GM04503 (cell line): ENCODE results near the gene RILPL1.
A peak's percentile ranks its signal among the peaks of the same experiment; 100 is the strongest.
"Not testable (repeated sequence)": the region's sequence is repeated elsewhere in the genome, so short reads cannot be mapped to it uniquely, and the experiment has no call there.

ENCODE experiments used
- DNase-seq: peaks from one replicate; pipeline ENCODE4 v3.0.0-alpha.2; 2012; ENCODE audit warnings: low read depth

The RILPL1 gene

GRCh38 chr12:123530668-123531067 lies 2.9 kb downstream of the RILPL1 start:
- no peak for DNase-seq

GRCh38 chr12:123529686-123530085 lies 3.8 kb downstream of the RILPL1 start:
- DNase-seq: no peak

GRCh38 chr12:123528858-123529257 lies 4.7 kb downstream of the RILPL1 start:
- no peak for DNase-seq

- DNase-seq: no peak
Observed at GRCh38 chr12:123526542-123527080, 6.9 kb downstream of the RILPL1 start.

- DNase-seq: no peak
Observed at GRCh38 chr12:123524378-123524777, 9.1 kb downstream of the RILPL1 start.

- no peak for DNase-seq
Observed at GRCh38 chr12:123523518-123523917, 10.0 kb downstream of the RILPL1 start.

GRCh38 chr12:123522164-123522563 lies 11.4 kb downstream of the RILPL1 start:
- no peak for DNase-seq

GRCh38 chr12:123520567-123521474 lies 12.7 kb downstream of the RILPL1 start:
- DNase-seq: no peak

- peak; percentile 86 for DNase-seq
Observed at GRCh38 chr12:123519141-123520001, 14.1 kb downstream of the RILPL1 start.

- no peak for DNase-seq
Observed at GRCh38 chr12:123516216-123516780, 17.2 kb downstream of the RILPL1 start.

- not testable (repeated sequence) for DNase-seq
Observed at GRCh38 chr12:123514582-123515221, 18.8 kb downstream of the RILPL1 start.

GRCh38 chr12:123513805-123514204 lies 19.7 kb downstream of the RILPL1 start:
- no peak for DNase-seq

GRCh38 chr12:123512838-123513665 lies 20.5 kb downstream of the RILPL1 start:
- no peak for DNase-seq

- DNase-seq: no peak
Observed at GRCh38 chr12:123506843-123507236, 26.7 kb downstream of the RILPL1 start.

GRCh38 chr12:123506059-123506842 lies 27.3 kb downstream of the RILPL1 start:
- no peak for DNase-seq

GRCh38 chr12:123502163-123502704 lies 31.3 kb downstream of the RILPL1 start:
- no peak for DNase-seq

- no peak for DNase-seq
Observed at GRCh38 chr12:123499332-123499731, 34.2 kb downstream of the RILPL1 start.

- no peak for DNase-seq
Observed at GRCh38 chr12:123498126-123498825, 35.2 kb downstream of the RILPL1 start.

- no peak for DNase-seq
Observed at GRCh38 chr12:123497065-123497464, 36.5 kb downstream of the RILPL1 start.
